A549 (cell line): ENCODE results near the gene NFE2. TPM values are rescaled to one million over a fixed set of nuclear protein-coding genes. Genes with fewer than 3 reads are reported as not detected.

Experiments used
- ATAC-seq, 2 experiments: fragments of 200-7000 bp in 1 of 2; fragments of >200 bp in 1 of 2; cut with Nextera tagmentation in 1 of 2; cut with Tn5 transposase in 1 of 2; 3 replicates each; pipeline versions ENCODE4 v1.8.0 to v1.9.1; 2018 to 2020; ENCODE audit warnings: mild to moderate bottlenecking in 1 of 2, moderate library complexity in 1 of 2
- CTCF ChIA-PET: fragments of 300-600 bp; sonication (Branson Sonifier 250); formaldehyde crosslinking; extraction: SDS; loops from one replicate; lab custom pipeline; 2021; ENCODE audit warnings: antibody characterized with exemption, inconsistent platforms; lab: Yijun Ruan, JAX
- POLR2A ChIA-PET: fragments of 350-600 bp; formaldehyde crosslinking; extraction: SDS; loops from one replicate; lab custom pipeline; 2021; ENCODE audit warnings: antibody characterized with exemption, inconsistent platforms; lab: Yijun Ruan, JAX
- DNase-seq, 2 experiments: peaks; one replicate each; pipeline versions ENCODE4 v3.0.0 to v3.0.0-alpha.2; 2011 to 2016; ENCODE audit warnings: low read depth in 1 of 2, low spot score in 1 of 2
- FAIRE-seq: peaks from 2 replicates; lab custom pipeline; 2011; peaks lifted over from hg19 to GRCh38; lab: Jason Lieb, UNC
- H3K27ac ChIP-seq, 2 experiments: fragments of >200 bp; sonication (Bioruptor Twin); formaldehyde crosslinking; 3 replicates each; pipeline ENCODE4 v1.5.1; 2016 to 2017
- H3K4me1 ChIP-seq: fragments of >200 bp; sonication (Bioruptor Twin); formaldehyde crosslinking; 3 replicates; pipeline ENCODE4 v1.6.1; 2016
- H3K4me2 ChIP-seq: fragments of >200 bp; sonication (Bioruptor Twin); formaldehyde crosslinking; 3 replicates; pipeline ENCODE4 v1.6.1; 2016
- H3K4me3 ChIP-seq: fragments of >200 bp; sonication (Bioruptor Twin); formaldehyde crosslinking; 3 replicates; pipeline ENCODE4 v1.5.1; 2016
- H3K9me3 ChIP-seq: fragments of >200 bp; sonication (Bioruptor Twin); formaldehyde crosslinking; 3 replicates; pipeline ENCODE4 v1.6.1; 2016
- CBX2 ChIP-seq: fragments of 200-600 bp; sonication (generic); IDR thresholded peaks from 2 replicates; pipeline ENCODE4 v1.6.1; 2016; ENCODE audit warnings: low read depth, mild to moderate bottlenecking, borderline replicate concordance
- CHD2 ChIP-seq: fragments of 150-350 bp; IDR thresholded peaks from 2 replicates; pipeline ENCODE4 v1.6.1; 2014; ENCODE audit warnings: low read length; ENCODE audit not compliant: partially characterized antibody
- EHMT2 ChIP-seq: fragments of 200-600 bp; sonication (generic); IDR thresholded peaks from 2 replicates; pipeline ENCODE4 v1.6.1; 2016; ENCODE audit warnings: antibody characterized with exemption, low read depth, mild to moderate bottlenecking, moderate library complexity
- EP300 ChIP-seq, 2 experiments: fragments of >200 bp; sonication (Bioruptor Twin); formaldehyde crosslinking; IDR thresholded peaks; 2 replicates in 1 of 2; 3 replicates in 1 of 2; pipeline ENCODE4 v1.6.1; 2016 to 2017
- FOSB ChIP-seq: fragments of 250-450 bp; sonication (Bioruptor Pico); IDR thresholded peaks from 2 replicates; pipeline ENCODE4 v1.5.0; 2020; ENCODE audit warnings: mild to moderate bottlenecking, moderate library complexity
- GATA3 ChIP-seq: IDR thresholded peaks from 2 replicates; pipeline ENCODE4 v1.6.1; 2012; ENCODE audit warnings: borderline replicate concordance
- HEYL ChIP-seq: fragments of 250-450 bp; sonication (Bioruptor Pico); IDR thresholded peaks from 2 replicates; pipeline ENCODE4 v1.8.0; 2021; ENCODE audit warnings: mild to moderate bottlenecking, moderate library complexity
- HOXA7 ChIP-seq: fragments of 250-450 bp; sonication (Bioruptor Pico); IDR thresholded peaks from 2 replicates; pipeline ENCODE4 v1.5.0; 2020; ENCODE audit warnings: mild to moderate bottlenecking, moderate library complexity
- JUNB ChIP-seq: fragments of >200 bp; sonication (Bioruptor Twin); formaldehyde crosslinking; IDR thresholded peaks from 2 replicates; pipeline ENCODE4 v1.6.1; 2016
- KDM1A ChIP-seq: fragments of 200-600 bp; sonication (generic); IDR thresholded peaks from 2 replicates; pipeline ENCODE4 v1.6.1; 2016; ENCODE audit warnings: low read depth, mild to moderate bottlenecking
- MYC ChIP-seq: IDR thresholded peaks from 2 replicates; pipeline ENCODE4 v1.6.1; 2012; ENCODE audit warnings: mild to moderate bottlenecking, inconsistent platforms, low read length, improper control_type of control experiment, borderline replicate concordance
- PHF8 ChIP-seq: fragments of 200-600 bp; sonication (generic); IDR thresholded peaks from 2 replicates; pipeline ENCODE4 v1.6.1; 2016; ENCODE audit warnings: low read depth, mild to moderate bottlenecking, antibody characterized with exemption, moderate library complexity, borderline replicate concordance
- RARB ChIP-seq: fragments of 250-450 bp; sonication (Bioruptor Pico); IDR thresholded peaks from 2 replicates; pipeline ENCODE4 v1.8.0; 2021; ENCODE audit warnings: mild to moderate bottlenecking, moderate library complexity
- SREBF2 ChIP-seq: fragments of 450-650 bp; IDR thresholded peaks from 2 replicates; pipeline ENCODE4 v1.6.1; 2014; ENCODE audit warnings: mild to moderate bottlenecking, moderate library complexity
- TFCP2L1 ChIP-seq: fragments of 250-450 bp; sonication (Bioruptor Pico); IDR thresholded peaks from 2 replicates; pipeline ENCODE4 v1.5.0; 2021; ENCODE audit warnings: mild to moderate bottlenecking
- TP53 ChIP-seq: fragments of 250-450 bp; sonication (Bioruptor Pico); IDR thresholded peaks from 2 replicates; pipeline ENCODE4 v1.5.0; 2021; ENCODE audit warnings: mild to moderate bottlenecking, moderate library complexity
- ZC3H11A ChIP-seq: fragments of 450-650 bp; IDR thresholded peaks from 2 replicates; pipeline ENCODE4 v1.6.1; 2014; ENCODE audit warnings: antibody characterized with exemption, mild to moderate bottlenecking
- ZFP36 ChIP-seq: fragments of 450-650 bp; IDR thresholded peaks from 2 replicates; pipeline ENCODE4 v1.6.1; 2014; ENCODE audit warnings: borderline replicate concordance; ENCODE audit not compliant: partially characterized antibody
- WGBS: methylation state at CpG from one replicate; pipeline ENCODE4 v1.1.6; 2017; ENCODE audit errors: missing lambda C conversion rate; 5-methylcytosine and 5-hydroxymethylcytosine counted together
- polyA plus RNA-seq, 4 experiments: library from polyadenylated mRNA; depleted of rRNA in 3 of 4; stranded (reverse); fragments of >200 nt; fragmentation: RNase III in 1 of 4; extraction: RNeasy Plus Mini Kit Qiagen cat#74134 plus additional on column Dnase treatment in 1 of 4; gene quantifications; 2 replicates in 3 of 4; 3 replicates in 1 of 4; pipeline ENCODE4 v1.2.3, GENCODE V29; 2011 to 2017
- TF ChIP-seq, protein P1 (sequence below): fragments of >200 bp; sonication (Bioruptor Twin); formaldehyde crosslinking; IDR thresholded peaks from 3 replicates; pipeline ENCODE4 v1.6.1; 2016
- TF ChIP-seq, protein P2 (sequence below): fragments of >200 bp; sonication (Bioruptor Twin); formaldehyde crosslinking; IDR thresholded peaks from 3 replicates; pipeline ENCODE4 v1.5.1; 2016
- TF ChIP-seq, protein P3 (sequence below): IDR thresholded peaks from 2 replicates; pipeline ENCODE4 v1.6.1; 2012; ENCODE audit warnings: low read depth, borderline replicate concordance
- TF ChIP-seq, protein P4 (sequence below): fragments of >200 bp; sonication (Bioruptor Twin); formaldehyde crosslinking; IDR thresholded peaks from 2 replicates; pipeline ENCODE4 v1.6.1; 2016
- TF ChIP-seq, protein P5 (sequence below): fragments of 250-450 bp; sonication (Bioruptor Pico); IDR thresholded peaks from 2 replicates; pipeline ENCODE4 v1.5.0; 2021; ENCODE audit warnings: mild to moderate bottlenecking, moderate library complexity, borderline replicate concordance

The NFE2 gene
- polyA plus RNA-seq, 2 of the 4 experiments (the other 2 are of a cell fraction): 0.30 to 0.52 TPM

DNA sequence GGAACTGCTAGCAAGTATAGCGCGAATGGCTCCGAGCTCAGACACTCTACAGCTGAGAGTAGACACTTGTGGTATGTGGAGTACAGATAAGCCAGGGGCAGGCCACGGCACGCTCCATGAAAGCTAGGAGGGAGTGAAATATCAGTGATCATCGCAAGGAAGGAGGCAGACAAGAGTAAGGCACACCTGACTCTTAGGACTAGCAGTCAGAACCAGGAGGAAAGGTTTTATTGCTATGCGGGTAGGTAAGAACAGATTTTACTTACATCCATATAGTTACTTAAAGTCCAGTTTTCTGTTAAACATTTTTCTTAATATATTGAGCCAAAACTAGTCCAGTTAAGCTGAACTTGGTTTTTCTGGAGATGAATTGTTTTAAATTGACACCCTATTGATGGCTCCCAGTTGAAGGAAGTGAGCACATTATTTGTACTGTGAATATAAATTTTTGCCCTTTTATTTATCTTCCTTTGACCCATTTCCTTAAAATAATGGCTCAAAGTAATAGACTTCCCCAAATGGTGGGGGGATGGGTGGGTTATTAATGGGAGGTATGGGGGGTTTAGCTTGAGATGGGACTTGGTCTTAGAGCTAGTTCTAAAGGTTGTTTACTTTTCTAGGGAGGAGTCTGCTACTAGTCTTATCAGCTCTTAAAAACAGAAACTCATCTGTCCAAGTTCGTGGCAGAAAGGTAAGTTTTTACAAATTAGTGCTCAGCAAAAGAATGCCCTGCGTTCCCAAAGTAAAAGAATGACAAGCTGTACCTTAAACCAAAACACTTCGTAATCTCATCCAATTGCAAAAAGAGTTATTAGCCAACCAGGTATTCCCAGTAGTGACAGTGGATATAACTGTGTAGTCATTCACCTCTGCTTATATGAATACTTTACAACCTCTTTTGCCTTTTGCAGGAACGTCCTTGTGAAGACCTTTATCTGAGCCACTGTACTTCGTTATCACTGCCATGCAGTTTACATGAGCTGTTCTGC is 14.5 kb downstream of the NFE2 start (continued):
- TF ChIP-seq ZFP36: no peak
- TF ChIP-seq JUNB: no peak
- TF ChIP-seq, protein P1, sequence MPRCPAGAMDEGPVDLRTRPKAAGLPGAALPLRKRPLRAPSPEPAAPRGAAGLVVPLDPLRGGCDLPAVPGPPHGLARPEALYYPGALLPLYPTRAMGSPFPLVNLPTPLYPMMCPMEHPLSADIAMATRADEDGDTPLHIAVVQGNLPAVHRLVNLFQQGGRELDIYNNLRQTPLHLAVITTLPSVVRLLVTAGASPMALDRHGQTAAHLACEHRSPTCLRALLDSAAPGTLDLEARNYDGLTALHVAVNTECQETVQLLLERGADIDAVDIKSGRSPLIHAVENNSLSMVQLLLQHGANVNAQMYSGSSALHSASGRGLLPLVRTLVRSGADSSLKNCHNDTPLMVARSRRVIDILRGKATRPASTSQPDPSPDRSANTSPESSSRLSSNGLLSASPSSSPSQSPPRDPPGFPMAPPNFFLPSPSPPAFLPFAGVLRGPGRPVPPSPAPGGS: peak; percentile 30; the same call in 1 of the 3 replicates
- TF ChIP-seq EP300 (IDR thresholded peaks at IDR 0.05): no peak
- TF ChIP-seq KDM1A: no peak
- TF ChIP-seq PHF8: no peak
- no peak for TF ChIP-seq HEYL (CRISPR knock-in tag)
- TF ChIP-seq, protein P2, sequence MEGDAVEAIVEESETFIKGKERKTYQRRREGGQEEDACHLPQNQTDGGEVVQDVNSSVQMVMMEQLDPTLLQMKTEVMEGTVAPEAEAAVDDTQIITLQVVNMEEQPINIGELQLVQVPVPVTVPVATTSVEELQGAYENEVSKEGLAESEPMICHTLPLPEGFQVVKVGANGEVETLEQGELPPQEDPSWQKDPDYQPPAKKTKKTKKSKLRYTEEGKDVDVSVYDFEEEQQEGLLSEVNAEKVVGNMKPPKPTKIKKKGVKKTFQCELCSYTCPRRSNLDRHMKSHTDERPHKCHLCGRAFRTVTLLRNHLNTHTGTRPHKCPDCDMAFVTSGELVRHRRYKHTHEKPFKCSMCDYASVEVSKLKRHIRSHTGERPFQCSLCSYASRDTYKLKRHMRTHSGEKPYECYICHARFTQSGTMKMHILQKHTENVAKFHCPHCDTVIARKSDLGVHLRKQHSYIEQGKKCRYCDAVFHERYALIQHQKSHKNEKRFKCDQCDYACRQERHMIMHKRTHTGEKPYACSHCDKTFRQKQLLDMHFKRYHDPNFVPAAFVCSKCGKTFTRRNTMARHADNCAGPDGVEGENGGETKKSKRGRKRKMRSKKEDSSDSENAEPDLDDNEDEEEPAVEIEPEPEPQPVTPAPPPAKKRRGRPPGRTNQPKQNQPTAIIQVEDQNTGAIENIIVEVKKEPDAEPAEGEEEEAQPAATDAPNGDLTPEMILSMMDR: no peak
- TF ChIP-seq, protein P3, sequence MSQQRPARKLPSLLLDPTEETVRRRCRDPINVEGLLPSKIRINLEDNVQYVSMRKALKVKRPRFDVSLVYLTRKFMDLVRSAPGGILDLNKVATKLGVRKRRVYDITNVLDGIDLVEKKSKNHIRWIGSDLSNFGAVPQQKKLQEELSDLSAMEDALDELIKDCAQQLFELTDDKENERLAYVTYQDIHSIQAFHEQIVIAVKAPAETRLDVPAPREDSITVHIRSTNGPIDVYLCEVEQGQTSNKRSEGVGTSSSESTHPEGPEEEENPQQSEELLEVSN: no peak

DNA sequence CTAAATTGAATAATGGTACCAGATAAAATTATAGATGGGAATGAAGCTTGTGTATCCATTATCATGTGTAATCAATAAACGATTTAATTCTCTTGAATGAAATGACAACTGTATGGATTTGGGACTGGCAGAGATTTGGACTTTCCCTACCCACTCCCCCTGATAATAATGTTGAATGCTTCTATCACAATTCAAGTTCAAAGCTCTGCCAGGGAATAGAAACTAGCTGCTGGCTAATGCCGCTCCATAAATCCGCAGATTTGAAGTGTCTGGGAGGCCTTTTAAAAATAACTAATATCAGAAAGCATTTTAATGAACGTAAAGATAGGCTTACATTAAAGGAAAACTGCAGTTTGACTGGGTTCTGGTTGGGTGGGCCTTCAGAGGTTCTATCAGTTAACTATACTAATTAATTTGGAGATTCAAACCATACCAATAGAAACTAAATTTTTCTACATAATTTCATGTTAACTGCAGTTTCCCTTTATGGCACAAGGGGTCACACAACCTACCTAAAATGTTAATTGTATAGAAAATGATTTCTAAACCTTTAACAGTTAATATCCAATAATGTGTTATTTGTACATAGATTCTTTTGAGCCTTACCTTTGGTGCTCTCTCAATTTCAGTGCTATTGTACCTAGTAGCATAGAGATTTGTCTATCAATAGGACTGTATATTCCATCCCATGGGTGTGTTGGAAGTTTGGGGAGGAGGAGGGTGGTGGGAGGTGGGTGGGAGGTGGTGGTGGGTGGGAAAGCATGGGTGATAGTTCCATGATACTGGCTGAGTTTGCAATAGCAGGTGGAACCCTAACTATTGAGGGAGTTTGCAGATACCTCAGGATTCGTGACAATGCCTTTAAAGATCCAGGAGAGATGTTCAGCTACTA is 15.4 kb downstream of the NFE2 start:
- DNase-seq: no peak
- CTCF ChIA-PET: interaction anchor here (0.5 to 4.6 kb wide), 12 partner anchors 8 to 1877 kb away, joined by 3 to 38 read pairs (median 6); partner anchors contain the start of genes COPZ1 and NFE2

More for the DNA sequence above, 15.4 kb downstream of the NFE2 start:
- FAIRE-seq (no peak), ATAC-seq (no peak)
- WGBS: 59% methylated on average over 5 of the region's 5 CpGs
- Histone ChIP-seq H3K27ac (no peak overlapping the region), H3K4me3 (peak overlapping the region; percentile 33), H3K4me2 (peak overlapping the region; percentile 93), H3K9me3 (no peaks in the 10 kb centered on the region), H3K4me1 (peaks cover 39% of the 10 kb centered on the region)
- POLR2A ChIA-PET: interaction anchor here (1.1 to 1.2 kb wide), 2 partner anchors 8 to 35 kb away, joined by 3 to 5 read pairs; no protein-coding TSS in a partner anchor
- TF ChIP-seq CBX2: no peak
- no peak for TF ChIP-seq HEYL (CRISPR knock-in tag)
- TF ChIP-seq PHF8: no peak
- TF ChIP-seq, protein P4, sequence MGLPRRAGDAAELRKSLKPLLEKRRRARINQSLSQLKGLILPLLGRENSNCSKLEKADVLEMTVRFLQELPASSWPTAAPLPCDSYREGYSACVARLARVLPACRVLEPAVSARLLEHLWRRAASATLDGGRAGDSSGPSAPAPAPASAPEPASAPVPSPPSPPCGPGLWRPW: no peak
- 0 out of 2 replicates have a peak, but pooled peaks have one; percentile 52 for TF ChIP-seq TFCP2L1 (CRISPR knock-in tag)
- TF ChIP-seq, protein P1: no peak
- no peak for TF ChIP-seq CHD2
- no peak for TF ChIP-seq ZC3H11A
- 0 out of 2 replicates have a peak, but pooled peaks have one; percentile 12 for TF ChIP-seq GATA3
- TF ChIP-seq HOXA7 (CRISPR knock-in tag): peak; percentile 94
- peak; percentile 77 for TF ChIP-seq TP53 (CRISPR knock-in tag)
- no peak for TF ChIP-seq EP300 (IDR thresholded peaks at IDR 0.05)
- TF ChIP-seq MYC: no peak
- TF ChIP-seq, protein P2: peak; percentile 27
- peak; percentile 94 for TF ChIP-seq FOSB (CRISPR knock-in tag)
- TF ChIP-seq, protein P5, sequence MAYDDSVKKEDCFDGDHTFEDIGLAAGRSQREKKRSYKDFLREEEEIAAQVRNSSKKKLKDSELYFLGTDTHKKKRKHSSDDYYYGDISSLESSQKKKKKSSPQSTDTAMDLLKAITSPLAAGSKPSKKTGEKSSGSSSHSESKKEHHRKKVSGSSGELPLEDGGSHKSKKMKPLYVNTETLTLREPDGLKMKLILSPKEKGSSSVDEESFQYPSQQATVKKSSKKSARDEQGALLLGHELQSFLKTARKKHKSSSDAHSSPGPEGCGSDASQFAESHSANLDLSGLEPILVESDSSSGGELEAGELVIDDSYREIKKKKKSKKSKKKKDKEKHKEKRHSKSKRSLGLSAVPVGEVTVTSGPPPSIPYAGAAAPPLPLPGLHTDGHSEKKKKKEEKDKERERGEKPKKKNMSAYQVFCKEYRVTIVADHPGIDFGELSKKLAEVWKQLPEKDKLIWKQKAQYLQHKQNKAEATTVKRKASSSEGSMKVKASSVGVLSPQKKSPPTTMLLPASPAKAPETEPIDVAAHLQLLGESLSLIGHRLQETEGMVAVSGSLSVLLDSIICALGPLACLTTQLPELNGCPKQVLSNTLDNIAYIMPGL: 0 out of 2 replicates have a peak, but pooled peaks have one; percentile 25
- TF ChIP-seq RARB: peak; percentile 56
- TF ChIP-seq EHMT2: no peak
- TF ChIP-seq SREBF2: no peak
